Limb (tissue), 2 donors: Measurements from ENCODE around the gene RTTN.
A peak's percentile ranks its signal among the peaks of the same experiment; 100 is the strongest.
"Not testable (repeated sequence)": the region's sequence is repeated elsewhere in the genome, so short reads cannot be mapped to it uniquely, and the experiment has no call there.

ENCODE experiments used
- DNase-seq, 2 donors: peaks; one replicate each; pipeline ENCODE4 v3.0.0-alpha.2; 2016; ENCODE audit errors: extremely low spot score in 2 of 2

Gene RTTN

GRCh38 chr18:70156886-70157285 is 48.6 kb downstream of the RTTN start:
- DNase-seq = no peak

DNA sequence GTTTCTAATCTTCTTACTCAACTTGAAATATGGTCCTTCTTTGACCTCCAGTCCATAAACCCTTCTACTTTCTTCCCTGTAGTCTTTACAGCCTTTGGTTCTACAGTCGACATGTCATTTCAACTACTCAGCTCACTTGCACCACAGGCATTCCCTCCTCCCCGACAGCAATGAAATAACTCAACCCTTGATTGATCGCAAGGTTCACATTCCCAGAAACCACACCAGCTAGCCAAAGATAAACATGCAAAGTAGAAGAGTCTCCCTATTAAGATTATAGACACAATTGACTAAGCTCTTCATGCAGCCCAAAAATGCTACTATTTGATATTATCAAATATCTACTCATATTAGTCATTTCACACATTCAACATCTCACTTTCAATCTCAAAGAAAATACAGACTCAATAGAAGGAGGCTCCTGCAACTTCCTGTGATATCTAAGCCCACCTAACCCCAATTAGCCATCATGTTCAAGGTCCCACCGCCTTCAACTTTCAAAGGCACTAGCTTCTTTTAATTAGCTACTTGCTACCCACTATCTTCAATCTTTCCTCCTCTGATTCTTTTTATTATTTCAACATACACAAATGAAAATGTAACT is 50.8 kb downstream of the RTTN start:
- DNase-seq = no peak

- DNase-seq = no peak
Measured at GRCh38 chr18:70151614-70152013, 53.9 kb downstream of the RTTN start.

DNA sequence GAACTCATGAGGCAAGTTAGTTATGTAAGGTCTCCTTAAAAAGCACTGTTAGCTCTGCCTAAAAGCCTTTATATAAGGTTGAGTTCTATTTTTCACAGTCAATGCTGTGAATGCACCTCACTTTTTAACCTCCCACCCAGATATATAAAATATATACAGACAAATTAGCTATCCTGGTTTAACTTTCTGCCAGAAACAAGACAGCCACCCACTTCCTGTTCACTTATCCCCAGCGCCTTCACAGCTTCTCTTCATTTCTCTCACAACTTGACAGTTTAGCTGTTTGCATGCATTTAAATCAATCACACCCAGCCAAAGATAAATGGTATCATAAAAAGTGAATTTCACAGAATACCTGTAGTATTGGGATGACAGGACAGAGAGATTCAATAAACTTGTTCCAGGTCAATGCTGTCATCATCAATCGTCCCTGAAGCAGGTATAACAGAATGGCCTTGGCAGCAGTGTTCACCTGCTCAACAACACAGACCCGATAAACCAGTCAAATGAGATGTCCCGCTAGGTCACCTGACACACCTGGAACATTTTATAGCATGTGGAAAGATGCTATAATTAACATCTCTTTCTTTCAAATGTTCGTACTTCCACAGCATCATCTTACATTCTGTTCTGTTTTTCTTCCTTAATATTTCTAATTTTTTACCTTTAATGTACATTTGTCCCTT is 55.7 kb downstream of the RTTN start:
- DNase-seq = no peak

- DNase-seq = no peak
Measured at GRCh38 chr18:70149156-70149555, 56.3 kb downstream of the RTTN start.

DNA sequence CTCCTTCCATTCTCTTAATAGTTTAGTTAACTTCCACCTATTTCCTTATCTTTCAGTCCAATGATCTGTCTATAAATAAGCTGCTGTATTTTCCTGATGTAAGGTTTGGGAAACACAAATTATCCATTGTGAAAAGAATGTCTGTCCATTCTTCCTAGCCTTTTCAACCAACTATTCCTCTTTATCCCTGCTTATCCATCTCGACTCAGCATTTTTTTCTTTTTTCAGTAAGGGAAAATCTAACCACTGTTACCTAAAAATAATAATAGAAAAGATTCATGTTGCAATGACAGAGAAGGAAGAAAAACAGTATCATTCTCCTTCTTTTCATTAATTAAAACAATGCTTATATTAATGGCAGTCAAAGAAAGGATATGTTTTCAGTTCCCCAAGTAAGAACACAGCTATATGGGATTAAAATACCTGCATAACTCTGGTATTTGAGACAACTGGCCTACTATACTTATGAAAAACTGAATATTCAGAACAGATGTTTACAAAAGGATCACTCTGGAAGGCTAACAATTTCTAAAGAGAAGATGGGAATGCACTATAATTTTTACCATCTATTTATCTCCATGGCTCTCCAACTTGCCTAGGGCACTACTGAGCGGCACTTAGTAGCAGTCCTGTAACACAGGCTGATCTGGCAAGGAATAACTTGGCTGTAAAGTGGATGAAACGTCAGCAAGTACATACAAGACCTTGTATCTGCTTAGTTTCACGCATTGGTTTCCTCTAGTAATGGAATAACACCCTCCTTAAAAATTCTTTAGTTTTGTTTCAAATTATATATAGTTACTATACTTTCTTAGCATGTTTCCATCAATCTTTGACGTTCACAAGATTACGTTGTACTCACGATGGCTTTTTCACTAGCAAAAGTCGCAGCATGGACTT is 57.2 kb downstream of the RTTN start:
- DNase-seq = no peak

DNA sequence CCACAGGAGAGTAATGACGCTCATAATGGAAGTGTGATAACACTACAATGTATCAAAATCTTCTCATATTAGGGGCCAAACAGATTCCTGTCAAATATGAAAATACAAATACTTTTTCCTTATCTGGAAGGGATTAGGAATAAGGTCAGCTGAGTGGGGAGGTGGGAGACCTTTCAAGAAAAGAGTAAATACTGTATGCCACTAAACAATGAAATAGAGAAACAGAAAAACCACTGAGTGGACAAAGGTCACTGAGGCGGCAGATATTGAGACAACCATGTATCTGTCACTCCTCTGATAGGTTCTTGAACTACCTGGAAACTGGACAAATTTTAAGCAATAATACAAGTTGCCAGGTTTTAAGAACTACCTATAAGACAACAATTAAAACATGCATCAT is 59.3 kb downstream of the RTTN start:
- DNase-seq = no peak

DNA sequence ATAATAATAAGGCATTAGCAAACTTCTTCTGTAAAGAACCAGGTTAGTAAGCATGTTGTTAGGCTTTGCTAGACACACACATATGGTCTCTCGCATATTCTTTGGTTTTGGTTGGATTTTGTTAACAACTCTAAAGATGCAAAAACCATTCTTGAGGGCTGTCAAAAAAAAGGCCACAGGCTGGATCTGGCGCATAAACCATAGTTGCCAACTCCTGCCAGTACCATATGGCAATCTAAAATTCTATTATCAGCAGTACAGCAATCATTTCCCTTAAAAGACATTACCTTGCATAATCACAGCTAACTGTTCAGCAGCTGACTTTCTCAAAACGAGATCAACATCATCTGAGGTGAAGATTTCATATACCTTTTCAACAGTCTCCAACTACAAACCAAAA is 63.5 kb downstream of the RTTN start:
- no peak for DNase-seq

DNA sequence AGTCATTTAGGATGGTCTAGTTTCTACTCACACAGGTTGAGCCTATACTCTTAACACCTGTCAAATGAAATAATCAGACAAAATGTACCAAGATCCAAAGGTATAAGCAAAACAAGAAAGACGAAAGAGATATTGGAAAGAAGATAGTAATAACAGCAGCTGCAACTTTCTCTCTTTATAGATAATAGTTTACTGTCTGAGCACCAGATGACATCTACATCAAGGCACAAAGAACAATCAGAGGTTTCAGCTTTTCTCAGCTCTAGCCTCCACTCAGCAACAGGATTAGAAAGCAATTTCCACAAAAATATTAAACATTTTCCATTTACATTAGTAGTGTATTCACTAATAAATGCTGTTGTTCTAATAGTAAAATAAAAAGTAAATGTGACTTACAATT is 66.3 kb downstream of the RTTN start:
- no peak for DNase-seq

GRCh38 chr18:70135604-70136003 is 69.9 kb downstream of the RTTN start:
- DNase-seq = no peak

DNA sequence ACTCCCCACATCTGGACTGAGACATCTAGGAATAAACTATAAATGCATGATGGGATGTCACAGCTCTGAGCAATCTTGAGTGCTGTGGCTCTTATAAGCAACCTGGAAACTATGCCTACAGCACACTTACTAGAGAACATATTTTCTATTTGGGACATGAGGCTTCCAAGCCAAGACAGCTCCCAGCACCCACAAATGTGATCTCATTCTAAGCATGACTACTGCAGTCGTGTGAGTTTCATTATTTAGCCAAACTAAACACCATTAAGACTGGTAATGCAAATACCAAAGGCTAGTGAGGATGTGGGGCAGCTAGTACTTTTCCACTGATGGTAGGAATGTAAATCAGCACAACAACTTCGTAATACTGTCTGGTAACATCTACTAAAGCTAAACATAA is 72.5 kb downstream of the RTTN start:
- DNase-seq = no peak

DNA sequence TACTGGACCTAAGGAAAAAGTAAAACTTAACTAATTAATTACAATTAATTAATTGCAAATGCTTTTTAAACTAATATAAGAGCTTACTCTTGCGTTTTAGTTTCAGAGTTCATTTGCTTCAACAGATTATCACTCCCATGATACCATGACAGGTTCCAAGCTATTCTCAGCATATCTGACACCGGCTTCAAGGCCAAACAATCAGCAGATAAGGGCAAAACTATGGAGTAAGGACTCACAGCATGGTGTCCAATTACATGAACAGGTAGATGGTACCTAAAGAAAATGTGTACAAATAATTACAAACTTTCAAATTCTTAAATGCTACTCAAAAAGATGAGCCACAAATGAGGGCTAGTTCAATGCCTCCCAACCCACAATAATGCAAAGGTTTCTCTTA is 77.2 kb downstream of the RTTN start:
- no peak for DNase-seq

GRCh38 chr18:70127359-70127758 is 78.1 kb downstream of the RTTN start:
- DNase-seq = no peak

- no peak for DNase-seq
Measured at GRCh38 chr18:70126832-70127231, 78.7 kb downstream of the RTTN start.

GRCh38 chr18:70124139-70124538 is 81.3 kb downstream of the RTTN start:
- no peak for DNase-seq

- DNase-seq = no peak
Measured at GRCh38 chr18:70121842-70122241, 83.6 kb downstream of the RTTN start.

DNA sequence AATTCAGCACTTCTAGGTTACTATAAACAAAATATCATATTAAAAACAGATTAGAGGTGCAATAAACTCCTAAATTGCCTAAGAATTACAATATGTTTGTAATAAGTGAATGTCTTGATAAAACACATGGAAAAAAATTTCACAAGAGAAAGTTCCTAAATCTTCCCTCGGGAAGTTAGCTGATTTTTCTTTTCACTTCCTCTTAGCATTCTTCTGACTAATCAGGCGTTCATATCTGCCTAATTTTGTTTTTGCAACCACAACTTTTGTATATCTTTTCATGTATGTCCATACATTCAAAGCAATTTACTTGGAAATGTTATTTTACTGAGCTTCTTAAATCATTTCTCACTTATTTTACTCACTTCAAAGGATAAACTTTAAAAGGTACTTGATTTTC is 88.5 kb downstream of the RTTN start:
- DNase-seq = no peak

- DNase-seq = no peak
Measured at GRCh38 chr18:70113511-70113910, 92.0 kb downstream of the RTTN start.

DNA sequence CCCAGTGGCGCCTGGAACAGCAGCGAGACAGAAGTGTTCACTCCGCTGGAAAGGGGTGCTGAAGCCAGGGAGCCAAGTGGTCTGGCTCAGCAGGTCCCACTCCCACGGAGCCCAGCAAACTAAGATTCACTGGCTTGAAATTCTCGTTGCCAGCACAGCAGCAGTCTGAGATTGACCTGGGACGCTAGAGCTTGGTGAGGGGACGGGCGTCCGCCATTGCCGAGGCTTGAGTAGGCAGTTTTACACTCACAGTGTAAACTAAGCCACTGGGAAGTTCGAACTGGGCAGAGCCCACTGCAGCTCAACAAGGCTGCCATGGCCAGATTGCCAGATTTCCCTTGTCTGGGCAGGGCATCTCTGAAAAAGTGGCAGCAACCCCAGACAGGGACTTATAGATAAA is 94.8 kb downstream of the RTTN start:
- no peak for DNase-seq

- DNase-seq = peak in 1 of 2 donors; percentile 21
Measured at GRCh38 chr18:70107091-70107490, 98.4 kb downstream of the RTTN start.

DNA sequence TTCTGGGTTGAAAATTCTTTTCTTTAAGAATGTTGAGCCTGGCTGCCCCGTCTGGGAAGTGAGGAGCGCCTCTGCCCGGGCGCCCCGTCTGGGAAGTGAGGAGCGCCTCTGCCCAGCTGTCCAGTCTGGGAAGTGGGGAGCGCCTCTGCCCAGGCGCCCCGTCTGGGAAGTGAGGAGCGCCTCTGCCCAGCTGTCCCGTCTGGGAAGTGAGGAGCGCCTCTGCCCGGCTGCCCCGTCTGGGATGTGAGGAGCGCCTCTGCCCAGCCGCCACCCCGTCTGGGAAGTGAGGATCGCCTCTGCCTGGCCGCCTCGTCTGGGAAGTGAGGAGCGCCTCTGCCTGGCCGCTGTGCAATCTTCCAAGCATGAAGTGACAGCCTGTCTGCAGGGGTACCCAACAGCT is 102.6 kb downstream of the RTTN start:
- DNase-seq = not testable (repeated sequence)

DNA sequence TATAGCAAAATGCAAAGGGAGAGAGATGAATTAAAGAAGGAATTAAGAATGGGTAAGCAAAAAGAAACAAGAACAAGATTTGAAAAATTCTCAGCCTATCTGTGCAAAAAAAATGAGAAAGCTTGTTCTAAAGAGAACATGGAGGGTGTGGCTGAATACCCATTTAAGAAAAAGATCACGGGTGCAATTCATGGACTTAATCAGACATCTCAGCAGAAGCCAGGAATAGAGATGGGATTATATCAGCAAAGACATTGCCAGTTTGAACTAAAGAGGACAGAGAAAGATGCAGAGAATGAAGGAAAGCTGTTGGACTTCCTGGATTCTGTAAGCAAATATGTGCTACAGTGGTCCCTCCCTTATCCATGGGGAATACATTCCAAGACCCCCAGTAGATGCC is 115.6 kb downstream of the RTTN start:
- no peak for DNase-seq

GRCh38 chr18:70086085-70086484 is 119.4 kb downstream of the RTTN start:
- no peak for DNase-seq
